ENCODE measurements around the gene SH2D2A. TPM values are rescaled to one million over a fixed set of nuclear protein-coding genes. Genes with fewer than 3 reads are reported as not detected.
"Not testable (repeated sequence)": the region's sequence is repeated elsewhere in the genome, so short reads cannot be mapped to it uniquely, and the experiment has no call there.

The SH2D2A gene
- total RNA-seq, 2 donors from 2014 or later, result 153 to 188 TPM

GRCh38 chr1:156773607-156774006 is 43.0 kb downstream of the SH2D2A start:
- no peaks in the 10 kb centered on the region for H3K27me3 Mint-ChIP-seq
- ATAC-seq (no peak), DNase-seq (ENCODE audit: low spot score) (no peak)
- peaks cover 55 to 67% of the 10 kb centered on the region in 2 donors for H3K4me1 Mint-ChIP-seq (ENCODE audit: low read depth in 2 of 2)
- H3K9me3 Mint-ChIP-seq, result no peaks in the 10 kb centered on the region
- H3K27ac Mint-ChIP-seq, result peak overlapping the region; percentile 6 to 34
- no peak overlapping the region for H3K4me3 Mint-ChIP-seq
- H3K36me3 Mint-ChIP-seq, result peaks cover 14% of the 10 kb centered on the region

GRCh38 chr1:156772728-156773497 is 43.7 kb downstream of the SH2D2A start:
- H3K27me3 Mint-ChIP-seq, result no peaks in the 10 kb centered on the region
- no peak overlapping the region for H3K4me3 Mint-ChIP-seq
- H3K36me3 Mint-ChIP-seq, result peaks cover 16% of the 10 kb centered on the region
- ATAC-seq (no peak), DNase-seq (ENCODE audit: low spot score) (no peak)
- H3K27ac Mint-ChIP-seq, result peak overlapping the region; percentile 6 to 34
- no peaks in the 10 kb centered on the region for H3K9me3 Mint-ChIP-seq
- peaks cover 53 to 67% of the 10 kb centered on the region in 2 donors for H3K4me1 Mint-ChIP-seq (ENCODE audit: low read depth in 2 of 2)

GRCh38 chr1:156772222-156772621 is 44.4 kb downstream of the SH2D2A start:
- H3K4me3 Mint-ChIP-seq, result no peak overlapping the region
- no peaks in the 10 kb centered on the region for H3K27me3 Mint-ChIP-seq
- peaks cover 16% of the 10 kb centered on the region for H3K36me3 Mint-ChIP-seq
- peak overlapping the region; percentile 6 to 34 for H3K27ac Mint-ChIP-seq
- ATAC-seq, result no peak
- no peak for DNase-seq (ENCODE audit: low spot score)
- no peaks in the 10 kb centered on the region for H3K9me3 Mint-ChIP-seq
- peaks cover 48 to 61% of the 10 kb centered on the region in 2 donors for H3K4me1 Mint-ChIP-seq (ENCODE audit: low read depth in 2 of 2)

GRCh38 chr1:156768610-156769295 is 47.9 kb downstream of the SH2D2A start:
- ATAC-seq, result no peak
- peaks cover 16% of the 10 kb centered on the region for H3K36me3 Mint-ChIP-seq
- H3K27me3 Mint-ChIP-seq, result no peaks in the 10 kb centered on the region
- DNase-seq (ENCODE audit: low spot score), result no peak
- H3K27ac Mint-ChIP-seq, result no peak overlapping the region
- H3K4me3 Mint-ChIP-seq, result no peak overlapping the region
- H3K4me1 Mint-ChIP-seq (ENCODE audit: low read depth in 2 of 2), result peaks cover 43 to 47% of the 10 kb centered on the region in 2 donors
- H3K9me3 Mint-ChIP-seq, result no peaks in the 10 kb centered on the region

- peak; percentile 2 to 47 for ATAC-seq
- Mint-ChIP-seq H3K4me1 (ENCODE audit: low read depth in 2 of 2) (peaks cover 36 to 39% of the 10 kb centered on the region in 2 donors), H3K27ac (no peak overlapping the region)
Observed at GRCh38 chr1:156767879-156768604, 48.6 kb downstream of the SH2D2A start.

GRCh38 chr1:156767101-156767878 is 49.4 kb downstream of the SH2D2A start, which contains the start of gene PRCC:
Gene PRCC (plus strand): TSS chr1:156767535. CDS start chr1:156767772, 237 bp downstream.
- peak; percentile 98 for DNase-seq (ENCODE audit: low spot score)
- Mint-ChIP-seq H3K27me3 (no peaks in the 10 kb centered on the region), H3K36me3 (peaks cover 16% of the 10 kb centered on the region), H3K27ac (no peak within 1 kb of the TSS), H3K4me1 (ENCODE audit: low read depth in 2 of 2) (peaks cover 29 to 34% of the 10 kb centered on the region in 2 donors), H3K4me3 (no peak within 1 kb of the TSS), H3K9me3 (no peaks in the 10 kb centered on the region)
- ATAC-seq, result peak; percentile 96 to 97

More at GRCh38 chr1:156767879-156768604, 48.6 kb downstream of the SH2D2A start:
- DNase-seq (ENCODE audit: low spot score), result peak; percentile 78
- Mint-ChIP-seq H3K9me3 (no peaks in the 10 kb centered on the region), H3K4me3 (no peak overlapping the region), H3K27me3 (no peaks in the 10 kb centered on the region), H3K36me3 (peaks cover 16% of the 10 kb centered on the region)

GRCh38 chr1:156766298-156767100 is 50.1 kb downstream of the SH2D2A start:
- no peak overlapping the region for H3K27ac Mint-ChIP-seq
- H3K4me3 Mint-ChIP-seq, result no peak overlapping the region
- DNase-seq (ENCODE audit: low spot score) (no peak), ATAC-seq (no peak)
- peaks cover 16% of the 10 kb centered on the region for H3K36me3 Mint-ChIP-seq
- no peaks in the 10 kb centered on the region for H3K9me3 Mint-ChIP-seq
- no peaks in the 10 kb centered on the region for H3K27me3 Mint-ChIP-seq
- peaks cover 29 to 34% of the 10 kb centered on the region in 2 donors for H3K4me1 Mint-ChIP-seq (ENCODE audit: low read depth in 2 of 2)

GRCh38 chr1:156765666-156766065 is 51.0 kb downstream of the SH2D2A start:
- H3K27me3 Mint-ChIP-seq, result no peaks in the 10 kb centered on the region
- DNase-seq (ENCODE audit: low spot score) (no peak), ATAC-seq (no peak)
- no peak overlapping the region for H3K27ac Mint-ChIP-seq
- H3K9me3 Mint-ChIP-seq, result no peaks in the 10 kb centered on the region
- H3K36me3 Mint-ChIP-seq, result peaks cover 8% of the 10 kb centered on the region
- H3K4me3 Mint-ChIP-seq, result no peak overlapping the region
- peaks cover 21 to 26% of the 10 kb centered on the region in 2 donors for H3K4me1 Mint-ChIP-seq (ENCODE audit: low read depth in 2 of 2)

GRCh38 chr1:156765136-156765535 is 51.5 kb downstream of the SH2D2A start:
- not testable (repeated sequence) for ATAC-seq; H3K9me3 Mint-ChIP-seq; H3K4me3 Mint-ChIP-seq; H3K27me3 Mint-ChIP-seq; H3K27ac Mint-ChIP-seq; H3K36me3 Mint-ChIP-seq; DNase-seq (ENCODE audit: low spot score)
- peaks cover 18 to 22% of the 10 kb centered on the region in 2 donors for H3K4me1 Mint-ChIP-seq (ENCODE audit: low read depth in 2 of 2)

GRCh38 chr1:156760796-156761104 is 55.9 kb downstream of the SH2D2A start:
- ATAC-seq (no peak), DNase-seq (ENCODE audit: low spot score) (no peak)
- Mint-ChIP-seq H3K27ac (peak overlapping the region in 1 of 2 donors; percentile 48), H3K27me3 (no peaks in the 10 kb centered on the region), H3K4me3 (no peak overlapping the region), H3K36me3 (no peaks in the 10 kb centered on the region), H3K4me1 (ENCODE audit: low read depth in 2 of 2) (no peaks in the 10 kb centered on the region), H3K9me3 (no peaks in the 10 kb centered on the region)

GRCh38 chr1:156760092-156760795 is 56.4 kb downstream of the SH2D2A start:
- DNase-seq (ENCODE audit: low spot score) (no peak), ATAC-seq (no peak)
- Mint-ChIP-seq H3K27me3 (no peaks in the 10 kb centered on the region), H3K27ac (peak overlapping the region in 1 of 2 donors; percentile 48), H3K4me1 (ENCODE audit: low read depth in 2 of 2) (no peaks in the 10 kb centered on the region), H3K4me3 (no peak overlapping the region), H3K36me3 (no peaks in the 10 kb centered on the region), H3K9me3 (no peaks in the 10 kb centered on the region)

GRCh38 chr1:156757572-156758253 is 58.9 kb downstream of the SH2D2A start:
- not testable (repeated sequence) for H3K4me3 Mint-ChIP-seq; H3K36me3 Mint-ChIP-seq; H3K27me3 Mint-ChIP-seq; DNase-seq (ENCODE audit: low spot score); ATAC-seq; H3K9me3 Mint-ChIP-seq; H3K4me1 Mint-ChIP-seq (ENCODE audit: low read depth in 2 of 2); H3K27ac Mint-ChIP-seq
